HK-2 (cell line): ENCODE results near the gene TRAPPC12.
"Not testable (repeated sequence)": the region's sequence is repeated elsewhere in the genome, so short reads cannot be mapped to it uniquely, and the experiment has no call there.

Experiments used
- DNase-seq: peaks from one replicate; pipeline ENCODE4 v3.0.0-alpha.2; 2018; ENCODE audit not compliant: unreplicated experiment

Gene TRAPPC12

GRCh38 chr2:3379647-3380534 lies at the start of gene TRAPPC12:
TRAPPC12 (plus strand) TSS chr2:3379694; CDS start chr2:3387624, 7,930 bp downstream.
- peak; percentile 92 for DNase-seq

DNA sequence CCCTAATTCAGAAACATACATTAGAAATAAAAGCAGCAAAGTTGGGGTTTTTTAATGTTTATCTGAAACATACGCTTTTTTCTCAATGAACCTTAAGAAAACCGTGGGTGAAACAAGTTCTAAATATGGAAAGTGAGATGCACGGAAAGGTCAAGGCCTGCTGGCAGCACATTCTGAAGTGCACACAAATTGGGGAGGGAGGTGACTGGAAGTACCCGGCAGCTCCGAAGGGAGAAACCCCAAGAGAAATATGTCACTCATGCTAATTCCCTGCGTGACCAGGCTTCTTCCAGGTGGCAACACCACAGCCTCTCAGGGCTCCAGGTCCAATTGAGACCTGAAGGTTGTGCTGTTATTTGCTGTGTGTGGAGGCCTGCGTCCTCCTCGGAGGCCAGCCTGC lies 47.4 kb upstream of the TRAPPC12 start:
- DNase-seq: no peak

- no peak for DNase-seq
These were observed 44.8 kb upstream of the TRAPPC12 start for GRCh38 chr2:3334392-3335345.

GRCh38 chr2:3336844-3337243 lies 42.6 kb upstream of the TRAPPC12 start:
- no peak for DNase-seq

- DNase-seq: no peak
These were observed 41.2 kb upstream of the TRAPPC12 start for GRCh38 chr2:3338340-3338739.

DNA sequence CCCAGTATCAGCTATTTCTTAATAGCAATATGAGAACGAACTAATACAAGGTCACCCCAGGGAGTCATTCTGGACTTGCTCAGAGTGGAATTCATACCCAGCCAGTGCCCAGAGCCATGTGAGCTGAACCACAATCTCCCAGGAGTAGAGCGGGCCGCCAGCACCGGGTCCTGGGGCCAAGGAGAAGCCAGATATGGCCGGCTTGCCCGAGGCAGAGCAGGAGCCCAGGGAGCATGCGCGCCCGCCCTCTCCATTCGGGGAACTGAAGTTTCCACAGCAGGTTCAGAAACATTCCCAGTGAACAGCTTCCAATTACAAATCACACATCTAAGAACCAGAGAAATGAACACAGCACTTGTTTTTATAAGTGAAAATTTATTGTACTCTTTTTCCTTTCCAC lies 39.4 kb upstream of the TRAPPC12 start:
- DNase-seq: no peak

DNA sequence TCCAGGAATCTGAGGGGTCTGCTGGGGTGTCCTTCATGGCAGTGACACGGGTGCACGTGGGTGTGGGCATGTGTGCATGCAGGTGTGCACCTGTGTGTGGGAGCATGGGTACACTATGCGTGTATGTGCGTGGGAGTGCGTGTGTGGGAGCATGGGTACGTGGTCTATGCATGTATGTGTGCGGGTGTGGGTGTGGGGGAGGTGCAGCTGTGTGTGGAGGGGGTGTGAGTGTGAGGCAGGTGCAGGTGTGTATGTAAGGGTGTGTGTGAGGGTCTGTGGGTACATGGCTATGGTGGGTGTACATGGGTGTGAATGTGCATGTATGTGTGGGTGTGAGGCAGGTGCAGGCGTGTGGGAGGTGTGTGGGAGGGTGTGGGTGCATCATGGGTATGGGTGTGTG lies 38.2 kb upstream of the TRAPPC12 start:
- DNase-seq: no peak

GRCh38 chr2:3342324-3342723 lies 37.2 kb upstream of the TRAPPC12 start:
- DNase-seq: no peak

GRCh38 chr2:3343012-3343411 lies 36.5 kb upstream of the TRAPPC12 start:
- no peak for DNase-seq

DNA sequence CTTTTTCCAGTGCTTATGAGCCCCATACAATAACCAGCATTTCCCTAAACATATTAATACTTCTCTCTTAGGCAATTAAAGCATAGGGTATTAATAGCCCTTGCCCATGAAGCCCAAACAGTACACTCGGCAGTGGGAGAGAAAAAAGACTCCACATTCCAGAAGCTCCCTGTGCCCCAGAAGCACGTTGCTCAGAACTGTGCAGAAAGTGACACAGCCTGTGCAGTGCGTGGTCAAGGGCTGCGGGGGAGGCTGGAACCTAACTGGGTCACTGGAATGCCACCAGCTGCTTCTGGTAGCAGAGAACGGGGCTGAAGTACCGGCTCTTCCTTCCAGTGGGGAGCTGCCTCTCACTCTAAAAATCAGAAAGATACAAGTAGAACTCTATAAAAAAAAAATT lies 34.6 kb upstream of the TRAPPC12 start:
- no peak for DNase-seq

DNA sequence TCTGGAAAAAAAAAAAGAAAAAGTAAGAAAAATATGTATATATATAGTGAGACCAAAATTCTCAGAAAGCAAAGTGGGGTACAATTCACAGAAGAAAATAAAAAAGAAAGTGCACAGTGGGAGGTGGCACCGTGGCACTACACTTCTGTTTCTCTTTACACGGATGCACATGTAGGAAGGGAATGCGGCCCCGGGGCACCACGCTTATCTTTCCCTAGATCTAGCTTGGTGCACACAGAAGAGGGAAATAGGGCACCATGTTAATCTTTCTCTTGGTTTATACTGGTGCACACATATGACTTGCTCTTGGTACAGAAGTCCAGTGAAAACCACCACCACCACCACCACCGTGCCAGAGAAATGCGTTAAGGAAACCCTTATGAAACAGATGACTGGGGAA lies 33.9 kb upstream of the TRAPPC12 start:
- no peak for DNase-seq

GRCh38 chr2:3348767-3349166 lies 30.7 kb upstream of the TRAPPC12 start:
- DNase-seq: no peak

- DNase-seq: no peak
These were observed 30.2 kb upstream of the TRAPPC12 start for GRCh38 chr2:3349211-3349693.

DNA sequence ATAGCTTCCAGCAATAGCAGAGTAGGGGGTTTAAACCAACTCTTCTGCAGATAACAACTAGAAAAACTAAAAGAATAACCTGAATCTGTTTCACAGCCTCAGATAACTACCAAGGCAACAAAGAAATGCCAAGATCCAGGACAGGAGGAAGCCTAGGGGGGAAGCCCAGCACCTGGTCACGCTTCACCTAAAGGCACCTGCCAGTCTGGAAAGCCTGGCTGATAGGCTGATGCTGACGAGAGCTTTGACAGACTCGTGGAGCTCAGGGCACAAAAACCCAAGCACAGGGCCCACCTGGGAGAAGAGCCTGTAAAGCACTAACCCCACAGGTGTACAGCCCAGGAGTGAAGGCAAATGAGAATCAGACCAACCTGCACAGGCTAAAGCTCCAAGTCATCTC lies 24.5 kb upstream of the TRAPPC12 start:
- DNase-seq: no peak

DNA sequence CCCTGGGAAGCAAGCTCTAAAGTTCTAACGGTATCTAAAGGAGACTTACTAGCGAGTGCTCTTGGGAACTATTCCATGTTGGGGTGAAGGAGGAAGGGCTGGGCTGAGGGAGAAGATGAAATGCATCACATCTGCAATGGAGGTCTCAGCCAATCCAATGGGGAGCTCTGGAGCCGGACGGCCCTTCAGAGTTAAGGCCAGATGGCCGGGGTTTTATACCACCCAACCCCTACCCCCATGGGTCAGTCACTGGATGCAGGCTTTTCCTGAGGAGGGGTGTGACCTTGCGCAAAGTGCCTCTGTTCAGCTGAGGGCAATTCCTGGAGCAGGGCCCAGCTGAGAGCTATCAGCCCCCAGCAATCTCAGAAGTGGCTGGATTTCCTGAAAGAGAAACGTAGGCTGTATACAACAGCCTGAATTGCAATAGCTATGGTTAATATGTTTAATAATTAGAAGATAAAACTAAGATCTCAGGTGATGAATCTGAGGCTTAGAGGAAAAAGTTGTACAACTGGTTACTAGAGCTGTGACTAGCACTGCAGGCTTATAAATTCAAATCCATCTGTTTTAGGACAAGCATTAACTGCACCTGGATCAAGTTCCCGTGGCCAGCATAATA lies 23.4 kb upstream of the TRAPPC12 start:
- DNase-seq: no peak

DNA sequence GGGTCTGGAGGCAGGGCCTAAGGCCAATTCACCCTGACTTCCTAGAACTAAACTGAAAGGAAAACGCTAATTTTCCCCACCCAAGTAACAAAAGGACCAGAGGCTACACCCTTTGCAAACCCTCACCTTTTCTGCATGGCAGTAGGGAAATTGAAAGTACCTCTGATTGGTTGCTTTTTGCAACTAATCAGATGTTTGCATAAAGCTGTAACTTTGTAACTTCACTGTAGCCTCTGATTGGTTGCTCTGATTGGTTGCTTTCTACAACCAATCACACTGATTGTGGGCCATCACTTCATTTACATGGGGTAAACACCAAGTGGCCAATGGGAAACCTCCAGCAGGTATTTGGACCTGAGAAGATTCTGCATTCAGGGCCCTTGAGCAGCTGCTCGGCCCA lies 22.7 kb upstream of the TRAPPC12 start:
- no peak for DNase-seq

- not testable (repeated sequence) for DNase-seq
These were observed 22.0 kb upstream of the TRAPPC12 start for GRCh38 chr2:3357446-3357845.

GRCh38 chr2:3357926-3358325 lies 21.6 kb upstream of the TRAPPC12 start:
- no peak for DNase-seq

- DNase-seq: no peak
These were observed 17.7 kb upstream of the TRAPPC12 start for GRCh38 chr2:3361518-3362389.

DNA sequence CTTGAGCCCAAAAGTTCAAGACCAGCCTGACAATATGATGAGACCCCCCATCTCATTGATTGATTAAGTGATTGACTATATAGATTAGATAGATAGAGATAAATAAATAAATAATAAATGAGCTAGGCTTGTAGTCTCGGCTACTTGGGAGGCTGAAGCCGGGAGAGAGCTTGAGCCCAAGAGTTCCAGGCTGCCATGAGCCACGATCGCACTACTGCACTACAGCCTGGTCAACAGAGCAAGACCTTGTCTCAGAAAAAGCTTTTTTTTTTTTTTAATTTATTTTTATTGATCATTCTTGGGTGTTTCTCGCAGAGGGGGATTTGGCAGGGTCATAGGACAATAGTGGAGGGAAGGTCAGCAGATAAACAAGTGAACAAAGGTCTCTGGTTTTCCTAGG lies 14.3 kb upstream of the TRAPPC12 start:
- no peak for DNase-seq

- DNase-seq: no peak
These were observed 11.2 kb upstream of the TRAPPC12 start for GRCh38 chr2:3368261-3368722.
